22Rv1 (cell line): ENCODE results near the gene RMI1.

Experiments
- ZFX ChIP-seq: fragments of 450-650 bp; IDR thresholded peaks from 2 replicates; pipeline ENCODE4 v1.6.1; 2017; ENCODE audit warnings: antibody characterized with exemption, borderline replicate concordance
- TF ChIP-seq, protein P1 (sequence below): fragments of 450-650 bp; IDR thresholded peaks from 2 replicates; pipeline ENCODE4 v1.5.1; 2017; ENCODE audit warnings: mild to moderate bottlenecking

DNA sequence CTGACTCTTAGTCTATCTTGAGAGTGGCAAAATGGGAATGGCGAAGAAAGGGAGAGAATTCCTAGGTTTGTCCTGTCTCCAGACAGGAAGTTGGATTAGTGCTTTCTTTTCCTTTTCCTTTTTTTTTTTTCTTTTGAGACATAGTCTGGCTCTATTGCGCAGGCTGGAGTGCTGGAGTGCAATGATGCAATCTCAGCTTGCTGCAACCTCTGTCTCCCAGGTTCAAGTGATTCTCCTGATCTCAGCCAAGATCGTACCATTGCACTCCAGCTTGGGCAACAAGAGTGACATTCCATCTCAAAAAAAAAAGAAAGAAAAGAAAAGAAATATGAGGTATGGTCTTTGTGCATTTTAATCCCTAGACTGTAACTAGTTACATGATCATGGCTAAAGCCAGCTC is 46.8 kb upstream of the RMI1 start:
- TF ChIP-seq, protein P1, sequence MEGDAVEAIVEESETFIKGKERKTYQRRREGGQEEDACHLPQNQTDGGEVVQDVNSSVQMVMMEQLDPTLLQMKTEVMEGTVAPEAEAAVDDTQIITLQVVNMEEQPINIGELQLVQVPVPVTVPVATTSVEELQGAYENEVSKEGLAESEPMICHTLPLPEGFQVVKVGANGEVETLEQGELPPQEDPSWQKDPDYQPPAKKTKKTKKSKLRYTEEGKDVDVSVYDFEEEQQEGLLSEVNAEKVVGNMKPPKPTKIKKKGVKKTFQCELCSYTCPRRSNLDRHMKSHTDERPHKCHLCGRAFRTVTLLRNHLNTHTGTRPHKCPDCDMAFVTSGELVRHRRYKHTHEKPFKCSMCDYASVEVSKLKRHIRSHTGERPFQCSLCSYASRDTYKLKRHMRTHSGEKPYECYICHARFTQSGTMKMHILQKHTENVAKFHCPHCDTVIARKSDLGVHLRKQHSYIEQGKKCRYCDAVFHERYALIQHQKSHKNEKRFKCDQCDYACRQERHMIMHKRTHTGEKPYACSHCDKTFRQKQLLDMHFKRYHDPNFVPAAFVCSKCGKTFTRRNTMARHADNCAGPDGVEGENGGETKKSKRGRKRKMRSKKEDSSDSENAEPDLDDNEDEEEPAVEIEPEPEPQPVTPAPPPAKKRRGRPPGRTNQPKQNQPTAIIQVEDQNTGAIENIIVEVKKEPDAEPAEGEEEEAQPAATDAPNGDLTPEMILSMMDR: no peak
- no peak for TF ChIP-seq ZFX
